Neuronal stem cell (in vitro differentiated cells): ENCODE data around the gene COQ8A.
A peak's percentile ranks its signal among the peaks of the same experiment; 100 is the strongest.

Experiments
- DNase-seq: peaks from one replicate; pipeline ENCODE4 v3.0.0-alpha.2; 2013; ENCODE audit warnings: low spot score
- H2AFZ ChIP-seq: one replicate; pipeline ENCODE4 v1.6.1; 2013; ENCODE audit warnings: mild to moderate bottlenecking, low read length, inconsistent platforms
- H2AK5ac ChIP-seq: 2 replicates; pipeline ENCODE4 v1.6.1; 2013; ENCODE audit warnings: low read depth, mild to moderate bottlenecking, inconsistent platforms, low read length, moderate library complexity, mixed read lengths
- H2BK120ac ChIP-seq: 2 replicates; pipeline ENCODE4 v1.6.1; 2013; ENCODE audit warnings: low read depth, mild to moderate bottlenecking, inconsistent platforms, low read length, moderate library complexity, mixed read lengths
- H2BK12ac ChIP-seq: one replicate; pipeline ENCODE4 v1.6.1; 2013; ENCODE audit warnings: low read length, inconsistent platforms
- H2BK15ac ChIP-seq: 2 replicates; pipeline ENCODE4 v1.6.1; 2013; ENCODE audit warnings: mild to moderate bottlenecking, low read length, inconsistent platforms, mixed read lengths
- H2BK5ac ChIP-seq: one replicate; pipeline ENCODE4 v1.6.1; 2013; ENCODE audit warnings: inconsistent platforms, mild to moderate bottlenecking, low read length, moderate library complexity
- H3K14ac ChIP-seq: one replicate; pipeline ENCODE4 v1.6.1; 2013; ENCODE audit warnings: low read length, inconsistent platforms
- H3K18ac ChIP-seq: 2 replicates; pipeline ENCODE4 v1.6.1; 2013; ENCODE audit warnings: low read length, inconsistent platforms
- H3K23ac ChIP-seq: 2 replicates; pipeline ENCODE4 v1.6.1; 2013; ENCODE audit warnings: low read depth, mild to moderate bottlenecking, mixed read lengths, low read length, inconsistent platforms; ENCODE audit not compliant: poor library complexity
- H3K27ac ChIP-seq: replicated peaks from 3 replicates; pipeline ENCODE4 v1.5.1; 2013; ENCODE audit warnings: low read length, inconsistent platforms
- H3K27me3 ChIP-seq, 3 experiments: 2 replicates each; pipeline ENCODE4 v1.6.1; 2013; ENCODE audit warnings: low read length in 3 of 3, mild to moderate bottlenecking in 2 of 3, inconsistent platforms in 1 of 3, low read depth in 1 of 3, mixed read lengths in 1 of 3, moderate library complexity in 1 of 3; ENCODE audit not compliant: control insufficient read depth in 3 of 3, insufficient read depth in 3 of 3
- H3K36me3 ChIP-seq, 2 donors: replicated peaks in 1 of 2; 2 replicates each; pipeline ENCODE4 v1.6.1; 2013; ENCODE audit warnings: low read length in 2 of 2; ENCODE audit not compliant: control insufficient read depth in 2 of 2, insufficient read depth in 2 of 2
- H3K4ac ChIP-seq: 2 replicates; pipeline ENCODE4 v1.6.1; 2013; ENCODE audit warnings: inconsistent platforms, mild to moderate bottlenecking, low read length, moderate library complexity
- H3K4me1 ChIP-seq, 2 donors: 1 replicate in 1 of 2; 2 replicates in 1 of 2; pipeline ENCODE4 v1.6.1; 2013; ENCODE audit warnings: low read length in 2 of 2, low read depth in 1 of 2; ENCODE audit not compliant: control insufficient read depth in 2 of 2, insufficient read depth in 1 of 2
- H3K4me2 ChIP-seq: one replicate; pipeline ENCODE4 v1.6.1; 2013; ENCODE audit warnings: mild to moderate bottlenecking, low read length, inconsistent platforms; ENCODE audit not compliant: insufficient read depth, poor library complexity, severe bottlenecking
- H3K4me3 ChIP-seq, 2 donors: 2 replicates each; pipeline ENCODE4 v1.5.1; 2013; ENCODE audit warnings: low read length in 2 of 2, mild to moderate bottlenecking in 2 of 2, inconsistent platforms in 1 of 2, moderate library complexity in 1 of 2
- H3K79me1 ChIP-seq: one replicate; pipeline ENCODE4 v1.6.1; 2013; ENCODE audit warnings: low read depth, mild to moderate bottlenecking, inconsistent platforms, low read length, moderate library complexity
- H3K9ac ChIP-seq: one replicate; pipeline ENCODE4 v1.6.1; 2013; ENCODE audit warnings: mild to moderate bottlenecking, low read depth, low read length, inconsistent platforms; ENCODE audit not compliant: poor library complexity
- H3K9me3 ChIP-seq, 2 donors: replicated peaks in 1 of 2; 2 replicates each; pipeline versions ENCODE3 to v1.6.1; 2013; ENCODE audit warnings: low read length in 2 of 2, mild to moderate bottlenecking in 2 of 2, inconsistent platforms in 1 of 2, low read depth in 1 of 2, mixed read lengths in 1 of 2, moderate library complexity in 1 of 2; ENCODE audit not compliant: control insufficient read depth in 2 of 2, insufficient read depth in 1 of 2
- H4K8ac ChIP-seq: one replicate; pipeline ENCODE4 v1.6.1; 2013; ENCODE audit warnings: low read depth, mild to moderate bottlenecking, inconsistent platforms, low read length, moderate library complexity
- H4K91ac ChIP-seq: one replicate; pipeline ENCODE4 v1.6.1; 2013; ENCODE audit warnings: low read length, low read depth, mild to moderate bottlenecking, inconsistent platforms; ENCODE audit not compliant: poor library complexity
- WGBS, 2 donors: extraction: QIAGEN DNeasy Blood & Tissue Kit; methylation state at CpG; one replicate each; pipeline ENCODE4 v1.1.7; 2013; ENCODE audit warnings: missing lambda C conversion rate in 2 of 2, mixed read lengths in 1 of 2; ENCODE audit not compliant: insufficient read length in 2 of 2, insufficient replicate concordance in 1 of 2; ENCODE audit errors: extremely low coverage in 2 of 2; 5-methylcytosine and 5-hydroxymethylcytosine counted together

Gene COQ8A

DNA sequence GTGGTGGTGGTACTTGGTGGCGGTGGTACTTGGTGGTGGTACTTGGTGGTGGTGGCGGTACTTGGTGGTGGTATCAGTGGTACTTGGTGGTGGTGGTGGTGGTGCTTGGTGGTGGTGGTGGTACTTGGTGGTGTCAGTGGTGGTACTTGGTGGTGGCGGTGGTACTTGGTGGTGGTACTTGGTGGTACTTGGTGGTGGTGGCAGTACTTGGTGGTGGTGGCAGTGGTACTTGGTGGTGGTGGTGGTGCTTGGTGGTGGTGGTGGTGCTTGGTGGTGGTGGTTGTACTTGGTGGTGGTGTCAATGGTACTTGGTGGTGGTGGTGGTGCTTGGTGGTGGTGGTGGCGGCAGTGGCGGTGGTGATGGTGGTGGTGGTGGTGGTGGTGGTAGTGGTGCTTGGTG lies 20.2 kb downstream of the COQ8A start:
- Histone ChIP-seq H3K27ac (no peak overlapping the region), H2AK5ac (no peak overlapping the region), H2BK5ac (no peak overlapping the region), H2BK15ac (no peak overlapping the region), H3K9me3 (peaks cover 5 to 8% of the 10 kb centered on the region in 2 donors), H3K18ac (no peak overlapping the region), H2AFZ (no peak overlapping the region), H2BK120ac (no peak overlapping the region), H3K36me3 (no peaks in the 10 kb centered on the region), H3K9ac (no peak overlapping the region), H4K8ac (no peak overlapping the region), H3K23ac (no peak overlapping the region), H3K14ac (no peak overlapping the region), H3K4me2 (no peak overlapping the region), H3K4me1 (no peaks in the 10 kb centered on the region), H4K91ac (no peak overlapping the region), H2BK12ac (no peak overlapping the region), H3K79me1 (peaks cover 7% of the 10 kb centered on the region), H3K27me3 (no peaks in the 10 kb centered on the region), H3K4me3 (no peak overlapping the region), H3K4ac (no peak overlapping the region)
- no peak for DNase-seq
- WGBS, 2 donors = no CpG with 5 or more reads among the region's 5 CpGs

DNA sequence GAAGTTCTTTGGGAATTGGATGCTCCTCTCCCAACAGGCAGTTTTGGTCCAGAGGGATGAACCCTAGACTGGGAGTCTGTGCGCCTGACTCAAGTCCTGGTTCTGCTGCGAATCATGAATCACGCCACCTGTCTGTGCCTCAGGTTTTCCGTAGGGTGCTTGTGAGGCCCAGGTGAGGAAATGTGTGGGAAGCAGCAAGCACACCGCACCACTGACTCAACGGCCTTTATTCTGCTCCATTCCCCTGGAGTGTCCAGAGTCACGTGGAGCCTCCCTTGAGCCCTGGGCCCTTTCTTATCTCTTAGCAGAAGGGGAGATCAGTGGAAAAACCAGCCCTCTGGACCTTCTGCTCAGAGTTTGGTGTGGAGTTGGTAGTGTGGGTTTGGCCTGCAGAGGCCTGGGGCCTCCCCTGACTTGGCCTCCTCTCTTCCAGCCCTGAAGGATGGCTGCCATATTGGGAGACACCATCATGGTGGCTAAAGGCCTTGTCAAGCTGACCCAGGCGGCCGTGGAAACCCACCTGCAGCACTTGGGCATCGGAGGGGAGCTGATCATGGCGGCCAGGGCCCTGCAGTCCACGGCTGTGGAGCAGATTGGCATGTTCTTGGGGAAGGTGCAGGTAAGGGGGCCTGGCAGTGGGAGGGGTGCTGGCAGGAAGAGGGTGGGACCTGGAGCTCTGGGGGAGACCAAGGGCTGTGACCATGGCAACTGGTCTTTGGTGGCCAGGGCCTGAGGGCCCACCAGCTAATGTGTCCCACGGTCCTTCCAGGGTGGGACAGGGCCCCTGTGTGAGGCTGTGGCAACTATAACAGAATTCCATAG lies 21.1 kb downstream of the COQ8A start:
- H2BK120ac ChIP-seq = no peak overlapping the region
- H3K9ac ChIP-seq = no peak overlapping the region
- peak overlapping the region; percentile 76 for H3K4ac ChIP-seq
- H3K27ac ChIP-seq = no peak overlapping the region
- H3K18ac ChIP-seq = peak overlapping the region; percentile 57
- H2BK5ac ChIP-seq = peak overlapping the region; percentile 29
- H3K79me1 ChIP-seq = peaks cover 7% of the 10 kb centered on the region
- no peak overlapping the region for H2BK15ac ChIP-seq
- H3K4me2 ChIP-seq = no peak overlapping the region
- H4K91ac ChIP-seq = no peak overlapping the region
- no peak overlapping the region for H2AFZ ChIP-seq
- H3K23ac ChIP-seq = peak overlapping the region; percentile 73
- H3K27me3 ChIP-seq = no peaks in the 10 kb centered on the region
- H4K8ac ChIP-seq = no peak overlapping the region
- DNase-seq = no peak
- WGBS, 2 donors = no CpG with 5 or more reads among the region's 13 CpGs
- no peaks in the 10 kb centered on the region for H3K4me1 ChIP-seq
- H2BK12ac ChIP-seq = no peak overlapping the region
- peak overlapping the region; percentile 89 for H3K14ac ChIP-seq
- no peaks in the 10 kb centered on the region for H3K36me3 ChIP-seq
- H2AK5ac ChIP-seq = peak overlapping the region; percentile 56
- H3K4me3 ChIP-seq = no peak overlapping the region
- H3K9me3 ChIP-seq = peaks cover 5 to 8% of the 10 kb centered on the region in 2 donors

DNA sequence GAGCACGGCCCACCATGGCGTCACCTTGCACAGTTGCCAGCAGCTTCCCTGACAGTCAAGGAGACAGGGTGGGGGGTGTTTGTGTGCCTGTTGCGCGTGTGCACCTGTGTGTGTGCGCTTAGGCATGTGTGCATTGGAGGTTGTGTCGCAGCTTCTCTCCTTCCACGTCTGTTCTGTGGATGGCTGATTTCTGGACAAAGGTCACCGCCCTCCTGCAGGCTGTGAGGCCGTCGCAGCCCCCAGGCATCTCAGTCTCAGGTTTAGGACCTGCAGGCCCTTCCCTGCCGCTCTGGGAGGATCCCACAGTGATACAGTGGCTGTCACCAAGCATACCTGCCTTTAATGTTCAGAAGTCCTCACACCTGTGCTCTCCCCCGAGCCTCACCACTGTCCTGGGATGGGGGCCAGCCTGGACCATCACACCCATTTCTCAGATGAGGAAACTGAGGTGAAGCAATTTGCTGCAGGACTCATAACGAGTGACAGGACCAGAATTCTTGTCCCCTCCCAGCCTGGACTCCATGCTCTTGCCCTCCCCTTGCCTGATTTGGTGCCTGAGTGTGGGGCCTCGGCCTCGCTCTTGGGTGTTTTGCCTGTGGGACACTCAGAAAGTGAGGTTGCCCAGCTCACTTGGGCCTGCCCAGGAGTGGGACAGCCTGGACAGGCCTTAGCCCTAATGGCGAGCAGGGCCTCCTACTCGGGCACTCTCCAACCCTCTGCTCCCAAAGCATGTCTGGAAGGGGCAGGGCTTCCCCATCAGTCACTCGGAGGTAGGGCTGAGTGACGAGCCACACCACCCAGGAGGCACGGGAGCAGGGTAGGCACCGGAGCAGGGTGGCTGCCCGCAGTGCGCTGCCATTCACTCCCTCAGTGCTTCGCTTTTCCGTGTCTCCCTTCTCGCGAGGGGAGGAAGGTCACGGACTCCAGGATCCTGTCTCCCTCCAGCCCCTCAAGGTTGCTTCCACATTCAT lies 22.6 kb downstream of the COQ8A start:
- H3K4ac ChIP-seq = peak overlapping the region; percentile 98
- H2BK120ac ChIP-seq = no peak overlapping the region
- peak overlapping the region; percentile 24 for H3K9ac ChIP-seq
- H3K4me3 ChIP-seq = no peak overlapping the region
- no peak overlapping the region for H2AK5ac ChIP-seq
- no peak overlapping the region for H3K4me2 ChIP-seq
- H3K14ac ChIP-seq = peak overlapping the region; percentile 47
- H2BK15ac ChIP-seq = no peak overlapping the region
- H3K27ac ChIP-seq = no peak overlapping the region
- H4K91ac ChIP-seq = no peak overlapping the region
- no peak for DNase-seq
- H3K79me1 ChIP-seq = peaks cover 6% of the 10 kb centered on the region
- peak overlapping the region; percentile 16 for H3K18ac ChIP-seq
- peak overlapping the region; percentile 63 for H2BK5ac ChIP-seq
- peaks cover 5 to 8% of the 10 kb centered on the region in 2 donors for H3K9me3 ChIP-seq
- H2AFZ ChIP-seq = no peak overlapping the region
- peak overlapping the region; percentile 60 for H3K23ac ChIP-seq
- H4K8ac ChIP-seq = no peak overlapping the region
- H3K36me3 ChIP-seq = no peaks in the 10 kb centered on the region
- WGBS, 2 donors = no CpG with 5 or more reads among the region's 28 CpGs
- H2BK12ac ChIP-seq = no peak overlapping the region
- no peaks in the 10 kb centered on the region for H3K27me3 ChIP-seq
- no peaks in the 10 kb centered on the region for H3K4me1 ChIP-seq

DNA sequence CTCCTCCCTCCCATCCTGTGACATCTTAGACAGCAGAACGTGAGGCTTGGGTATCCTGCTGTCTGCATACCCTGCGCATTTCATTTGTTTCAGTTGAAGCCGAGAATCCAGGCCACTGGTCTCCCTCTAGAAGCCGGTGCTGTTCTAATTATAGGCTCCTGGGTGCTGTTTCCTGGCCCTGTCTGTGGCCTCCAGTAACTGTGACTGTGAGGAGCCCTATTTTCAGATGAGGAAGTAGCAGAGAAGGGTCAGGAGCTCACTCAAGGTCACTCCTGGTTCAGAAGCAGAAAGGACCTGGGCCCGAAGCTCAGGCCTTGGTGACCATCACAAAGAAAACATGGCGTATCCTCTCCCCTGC lies 24.0 kb downstream of the COQ8A start:
- H3K27me3 ChIP-seq = no peaks in the 10 kb centered on the region
- H3K9me3 ChIP-seq = peaks cover 5 to 8% of the 10 kb centered on the region in 2 donors
- no peak overlapping the region for H2BK120ac ChIP-seq
- no peak overlapping the region for H2AFZ ChIP-seq
- no peak overlapping the region for H3K4me2 ChIP-seq
- WGBS, 2 donors = no CpG with 5 or more reads among the region's 6 CpGs
- DNase-seq = no peak
- no peak overlapping the region for H3K18ac ChIP-seq
- H3K4me3 ChIP-seq = no peak overlapping the region
- H3K14ac ChIP-seq = no peak overlapping the region
- H3K4me1 ChIP-seq = no peaks in the 10 kb centered on the region
- no peaks in the 10 kb centered on the region for H3K36me3 ChIP-seq
- no peak overlapping the region for H2BK5ac ChIP-seq
- H3K23ac ChIP-seq = no peak overlapping the region
- peak overlapping the region; percentile 27 for H2AK5ac ChIP-seq
- no peak overlapping the region for H4K8ac ChIP-seq
- H3K4ac ChIP-seq = no peak overlapping the region
- no peak overlapping the region for H3K9ac ChIP-seq
- H3K79me1 ChIP-seq = peaks cover 6% of the 10 kb centered on the region
- H2BK12ac ChIP-seq = no peak overlapping the region
- H3K27ac ChIP-seq = no peak overlapping the region
- no peak overlapping the region for H4K91ac ChIP-seq
- H2BK15ac ChIP-seq = no peak overlapping the region
